HepG2 (cell line): ENCODE measurements around the gene EHD1. TPM values are rescaled to one million over a fixed set of nuclear protein-coding genes. Genes with fewer than 3 reads are reported as not detected.

Experiments used
- ATAC-seq: fragments of 200-7000 bp; cut with Tn5 transposase; 3 replicates; pipeline ENCODE4 v1.9.1; 2020; ENCODE audit warnings: mild to moderate bottlenecking, moderate library complexity
- BruUV-seq: library from RNA; stranded (reverse); fragments of 400-500 nt; replicated peaks from 2 replicates; lab custom pipeline; 2021; lab: Mats Ljungman, UMichigan
- CTCF ChIA-PET: fragments of 300-600 bp; formaldehyde crosslinking; extraction: SDS; loops from one replicate; lab custom pipeline; 2021; ENCODE audit warnings: low total read pairs, inconsistent platforms, low intra/inter-chr PET ratio; lab: Yijun Ruan, JAX
- POLR2A ChIA-PET: fragments of 350-600 bp; sonication (Branson Sonifier 250); formaldehyde crosslinking; loops from one replicate; lab custom pipeline; 2020; ENCODE audit warnings: antibody characterized with exemption, inconsistent platforms; lab: Yijun Ruan, JAX
- DNase-seq: peaks from one replicate; pipeline ENCODE4 v3.0.0-alpha.2; 2015; ENCODE audit warnings: low spot score
- FAIRE-seq: peaks from 3 replicates; lab custom pipeline; 2011; peaks lifted over from hg19 to GRCh38; lab: Jason Lieb, UNC
- H2AFZ ChIP-seq: one replicate; pipeline ENCODE4 v1.6.1; 2011; ENCODE audit warnings: low read length, inconsistent platforms
- H3K27ac ChIP-seq: fragments of 300-600 bp; 3 replicates; pipeline ENCODE4 v1.8.0; 2011; ENCODE audit warnings: mixed run types, mild to moderate bottlenecking, mixed read lengths, low read length, inconsistent platforms; ENCODE audit not compliant: insufficient read depth; ENCODE audit errors: extremely low read length
- H3K27me3 ChIP-seq, 2 experiments: fragments of 200-600 bp in 1 of 2; 2 replicates in 1 of 2; 3 replicates in 1 of 2; pipeline versions ENCODE4 v1.6.0 to v1.8.0; 2011; ENCODE audit warnings: low read length in 2 of 2, mild to moderate bottlenecking in 2 of 2, moderate library complexity in 2 of 2, inconsistent platforms in 1 of 2; ENCODE audit not compliant: insufficient read depth in 2 of 2, control insufficient read depth in 1 of 2
- H3K36me3 ChIP-seq, 2 experiments: fragments of 200-600 bp in 1 of 2; replicated peaks in 1 of 2; 2 replicates in 1 of 2; 3 replicates in 1 of 2; pipeline versions ENCODE4 v1.5.1 to v1.8.0; 2011; ENCODE audit warnings: low read length in 2 of 2, inconsistent platforms in 1 of 2; ENCODE audit not compliant: insufficient read depth in 2 of 2, control insufficient read depth in 1 of 2
- H3K4me1 ChIP-seq: 2 replicates; pipeline ENCODE4 v1.5.1; 2012; ENCODE audit warnings: low read length, inconsistent platforms; ENCODE audit not compliant: insufficient read depth
- H3K4me2 ChIP-seq: 2 replicates; pipeline ENCODE4 v1.6.0; 2011; ENCODE audit warnings: low read depth, low read length, inconsistent platforms
- H3K4me3 ChIP-seq, 3 experiments: fragments of 200-600 bp in 1 of 3; sonication (generic), shearing (Covaris generic) in 1 of 3; replicated peaks in 1 of 3; 2 replicates each; pipeline ENCODE4 v1.5.1; 2011 to 2016; ENCODE audit warnings: low read length in 3 of 3, inconsistent platforms in 2 of 3, low read depth in 2 of 3, mild to moderate bottlenecking in 2 of 3, control low read depth in 1 of 3, mixed read lengths in 1 of 3; ENCODE audit not compliant: insufficient read depth in 1 of 3
- H3K79me2 ChIP-seq: one replicate; pipeline ENCODE4 v1.6.1; 2011; ENCODE audit warnings: low read length, inconsistent platforms; ENCODE audit not compliant: insufficient read depth
- H3K9ac ChIP-seq: 2 replicates; pipeline ENCODE4 v1.6.0; 2011; ENCODE audit warnings: mild to moderate bottlenecking, low read depth, low read length, inconsistent platforms; ENCODE audit not compliant: insufficient read depth
- H3K9me3 ChIP-seq: 2 replicates; pipeline ENCODE4 v1.5.1; 2012; ENCODE audit warnings: mild to moderate bottlenecking, low read length
- H4K20me1 ChIP-seq: 2 replicates; pipeline ENCODE4 v1.6.0; 2011; ENCODE audit warnings: inconsistent platforms, mild to moderate bottlenecking, low read length, moderate library complexity; ENCODE audit not compliant: insufficient read depth
- BCL6 ChIP-seq: IDR thresholded peaks from 2 replicates; pipeline ENCODE4 v1.6.1; 2016; ENCODE audit warnings: missing genetic modification reagents, missing compliant biosample characterization
- HNRNPK ChIP-seq: fragments of 200-400 bp; formaldehyde crosslinking; IDR thresholded peaks from 2 replicates; pipeline ENCODE4 v1.6.1; 2018; ENCODE audit warnings: low read length, low read depth, moderate library complexity, mild to moderate bottlenecking; ENCODE audit not compliant: poor library complexity, severe bottlenecking
- HOXA5 ChIP-seq: sonication (generic); formaldehyde crosslinking; IDR thresholded peaks from 2 replicates; pipeline ENCODE4 v1.4.0; 2020; ENCODE audit warnings: missing genetic modification reagents
- KAT2B ChIP-seq: fragments of 150-350 bp; IDR thresholded peaks from 2 replicates; pipeline ENCODE4 v1.6.1; 2014; ENCODE audit warnings: low read depth, low read length, borderline replicate concordance
- MIXL1 ChIP-seq: IDR thresholded peaks from 2 replicates; pipeline ENCODE4 v1.6.1; 2016
- RFX3 ChIP-seq: IDR thresholded peaks from 2 replicates; pipeline ENCODE4 v1.6.1; 2016; ENCODE audit warnings: missing biosample characterization, missing genetic modification reagents
- SALL1 ChIP-seq: sonication (generic); formaldehyde crosslinking; IDR thresholded peaks from 2 replicates; pipeline ENCODE4 v1.8.0; 2022; ENCODE audit warnings: mild to moderate bottlenecking, missing genetic modification reagents
- SYNCRIP ChIP-seq: fragments of 200-400 bp; formaldehyde crosslinking; IDR thresholded peaks from 2 replicates; pipeline ENCODE4 v1.6.1; 2018; ENCODE audit warnings: mild to moderate bottlenecking, low read depth, low read length; ENCODE audit not compliant: insufficient read depth
- ZFP36L1 ChIP-seq: sonication (generic); formaldehyde crosslinking; IDR thresholded peaks from 2 replicates; pipeline ENCODE4 v1.8.0; 2022; ENCODE audit warnings: mild to moderate bottlenecking, missing genetic modification reagents, moderate library complexity
- ZNF253 ChIP-seq: sonication (generic); formaldehyde crosslinking; IDR thresholded peaks from 2 replicates; pipeline ENCODE4 v1.8.0; 2022; ENCODE audit warnings: mild to moderate bottlenecking, missing genetic modification reagents, borderline replicate concordance
- ZNF7 ChIP-seq: IDR thresholded peaks from 2 replicates; pipeline ENCODE4 v1.6.1; 2016; ENCODE audit warnings: missing biosample characterization, missing genetic modification reagents
- ZNF790 ChIP-seq: sonication (generic); formaldehyde crosslinking; IDR thresholded peaks from 2 replicates; pipeline ENCODE4 v1.8.0; 2022; ENCODE audit warnings: missing genetic modification reagents, mild to moderate bottlenecking, borderline replicate concordance
- ZSCAN31 ChIP-seq: sonication (generic); formaldehyde crosslinking; IDR thresholded peaks from 2 replicates; pipeline ENCODE4 v1.5.0; 2020; ENCODE audit warnings: low read depth, mild to moderate bottlenecking, missing genetic modification reagents
- WGBS: methylation state at CpG from one replicate; pipeline ENCODE4 v1.1.6; 2017; ENCODE audit warnings: low lambda C conversion rate; 5-methylcytosine and 5-hydroxymethylcytosine counted together
- in situ Hi-C: cut with HindIII; loops from 2 replicates; pipeline ENCODE4 v1.10.0; 2017; ENCODE audit warnings: low pct_unique_long_range_greater_than_20kb; ENCODE audit not compliant: extremely low pct_ligation_motif_present
- intact Hi-C: fragments of 100-400 bp; cut with micrococcal nuclease; formaldehyde crosslinking; loops from one replicate; pipeline ENCODE4 v1.10.0; 2022; ENCODE audit not compliant: unreplicated experiment
- polyA plus RNA-seq, 8 experiments: library from polyadenylated mRNA; depleted of rRNA in 3 of 8; stranded (reverse) in 7 of 8; unstranded in 1 of 8; fragments of >200 nt; fragmentation: Illumina TruSeq in 4 of 8; extraction: Trizol in 4 of 8; gene quantifications; 2 replicates each; pipeline versions ENCODE4 v1.2.1 to v1.2.3, GENCODE V29; 2011 to 2016; ENCODE audit warnings: low read depth in 4 of 8, missing spikeins in 1 of 8, mixed read lengths in 1 of 8; ENCODE audit not compliant: insufficient read depth in 1 of 8
- total RNA-seq, 5 experiments: library from RNA; depleted of rRNA; stranded (reverse); fragments of >200 nt; fragmentation: Illumina TruSeq; extraction: Trizol; gene quantifications; 2 replicates each; pipeline ENCODE4 v1.2.3, GENCODE V29; 2016; ENCODE audit warnings: low read depth in 1 of 5
- TF ChIP-seq, protein P1 (sequence below): sonication (generic); formaldehyde crosslinking; IDR thresholded peaks from 2 replicates; pipeline ENCODE4 v1.8.0; 2022; ENCODE audit warnings: mild to moderate bottlenecking, missing genetic modification reagents
- TF ChIP-seq, protein P2 (sequence below): sonication (generic); formaldehyde crosslinking; IDR thresholded peaks from 2 replicates; pipeline ENCODE4 v1.4.0; 2020; ENCODE audit warnings: mild to moderate bottlenecking, missing genetic modification reagents
- TF ChIP-seq, protein P3 (sequence below): sonication (generic); formaldehyde crosslinking; IDR thresholded peaks from 2 replicates; pipeline ENCODE4 v1.5.0; 2020; ENCODE audit warnings: mild to moderate bottlenecking, missing genetic modification reagents
- TF ChIP-seq, protein P4 (sequence below): sonication (generic); formaldehyde crosslinking; IDR thresholded peaks from 2 replicates; pipeline ENCODE4 v1.4.0; 2020; ENCODE audit warnings: mild to moderate bottlenecking, missing genetic modification reagents

EHD1 gene
- total and polyA plus RNA-seq, 2 of the 13 experiments (the other 11 are each of a cell fraction or from before 2014, with no cell fraction given), result 23.6 to 26.6 TPM

DNA sequence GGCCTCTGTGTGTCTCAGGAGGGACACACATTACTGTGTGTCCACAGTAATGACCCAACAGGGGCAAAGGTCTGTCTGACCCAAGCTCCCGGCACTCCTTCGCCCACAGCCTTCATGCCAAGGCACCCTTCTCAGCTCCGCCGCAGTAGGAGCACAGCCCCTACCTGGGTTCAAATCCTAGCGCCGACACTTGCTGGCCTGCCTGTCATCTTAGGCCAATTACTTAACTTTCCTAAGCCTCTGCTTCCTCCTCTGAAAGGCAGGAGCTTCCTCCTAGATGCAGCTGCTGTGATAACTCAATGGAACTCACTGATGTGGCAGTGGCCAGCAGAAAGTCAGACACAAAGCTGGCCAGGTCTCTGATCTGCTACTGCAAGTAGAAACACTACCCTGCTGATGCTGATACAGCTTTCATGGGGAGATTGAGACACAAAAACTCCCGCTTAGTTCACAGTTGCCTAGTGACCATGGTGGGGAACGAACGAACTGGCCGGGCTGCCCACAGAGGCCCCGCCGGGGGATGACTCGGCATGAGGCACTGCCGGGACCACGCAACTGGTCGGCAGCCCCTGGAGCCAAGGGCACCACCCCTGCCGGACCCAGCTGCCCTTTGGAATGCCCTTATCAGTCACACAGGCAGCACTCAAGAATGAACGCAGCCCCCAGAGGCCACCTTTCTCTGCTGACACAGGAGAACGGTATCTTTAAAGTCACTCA lies 8.1 kb downstream of the EHD1 start:
- peak; percentile 58 for FAIRE-seq
- Histone ChIP-seq H3K9me3 (no peaks in the 10 kb centered on the region), H3K79me2 (peaks cover 54% of the 10 kb centered on the region), H3K4me1 (peaks cover 62% of the 10 kb centered on the region), H3K9ac (peak overlapping the region; percentile 58), H2AFZ (no peak overlapping the region), H4K20me1 (no peaks in the 10 kb centered on the region; the same call in 1 of the 2 replicates), H3K36me3 (peaks cover 2 to 28% of the 10 kb centered on the region in 2 experiments; a peak in 2 of 5 replicates), H3K27me3 (no peaks in the 10 kb centered on the region), H3K4me2 (peak overlapping the region; percentile 83), H3K4me3 (peak overlapping the region; percentile 39 to 57 (median 40); a peak in 5 of 6 replicates), H3K27ac (peak overlapping the region; percentile 86)
- intact Hi-C loops (loop anchor here (1.0 to 2.0 kb wide), 3 partner anchors 18 to 24 kb away; no protein-coding TSS in a partner anchor), in situ Hi-C loops (no loop called here)
- WGBS, result 31% methylated on average over 7 of the region's 19 CpGs
- no TSS peak for BruUV-seq
- peak; percentile 81 for ATAC-seq
- DNase-seq, result peak; percentile 74
- POLR2A ChIA-PET, result interaction anchor here (0.8 to 3.5 kb wide), 10 partner anchors 8 to 24 kb away, joined by 3 to 20 read pairs (median 7); partner anchors contain the start of gene EHD1
- CTCF ChIA-PET, result interaction anchor here (1.6 kb wide), 1 partner anchor 24 kb away, joined by 5 read pairs; no protein-coding TSS in a partner anchor
- TF ChIP-seq, protein P1, sequence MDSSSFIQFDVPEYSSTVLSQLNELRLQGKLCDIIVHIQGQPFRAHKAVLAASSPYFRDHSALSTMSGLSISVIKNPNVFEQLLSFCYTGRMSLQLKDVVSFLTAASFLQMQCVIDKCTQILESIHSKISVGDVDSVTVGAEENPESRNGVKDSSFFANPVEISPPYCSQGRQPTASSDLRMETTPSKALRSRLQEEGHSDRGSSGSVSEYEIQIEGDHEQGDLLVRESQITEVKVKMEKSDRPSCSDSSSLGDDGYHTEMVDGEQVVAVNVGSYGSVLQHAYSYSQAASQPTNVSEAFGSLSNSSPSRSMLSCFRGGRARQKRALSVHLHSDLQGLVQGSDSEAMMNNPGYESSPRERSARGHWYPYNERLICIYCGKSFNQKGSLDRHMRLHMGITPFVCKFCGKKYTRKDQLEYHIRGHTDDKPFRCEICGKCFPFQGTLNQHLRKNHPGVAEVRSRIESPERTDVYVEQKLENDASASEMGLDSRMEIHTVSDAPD (CRISPR knock-in tag), result 0 out of 2 replicates have a peak, but pooled peaks have one; percentile 55
- TF ChIP-seq HNRNPK (no peak), KAT2B (no peak), ZFP36L1 (CRISPR knock-in tag) (no peak), HOXA5 (CRISPR knock-in tag) (0 out of 2 replicates have a peak, but pooled peaks have one; percentile 25), RFX3 (CRISPR knock-in tag) (peak; percentile 29; the same call in 1 of the 2 replicates), BCL6 (peak; percentile 56), MIXL1 (CRISPR knock-in tag) (no peak), ZNF790 (CRISPR knock-in tag) (no peak), ZSCAN31 (CRISPR knock-in tag) (no peak), SYNCRIP (no peak), ZNF253 (CRISPR knock-in tag) (no peak), ZNF7 (CRISPR knock-in tag) (no peak), SALL1 (CRISPR knock-in tag) (peak; percentile 31)
- TF ChIP-seq, protein P2, sequence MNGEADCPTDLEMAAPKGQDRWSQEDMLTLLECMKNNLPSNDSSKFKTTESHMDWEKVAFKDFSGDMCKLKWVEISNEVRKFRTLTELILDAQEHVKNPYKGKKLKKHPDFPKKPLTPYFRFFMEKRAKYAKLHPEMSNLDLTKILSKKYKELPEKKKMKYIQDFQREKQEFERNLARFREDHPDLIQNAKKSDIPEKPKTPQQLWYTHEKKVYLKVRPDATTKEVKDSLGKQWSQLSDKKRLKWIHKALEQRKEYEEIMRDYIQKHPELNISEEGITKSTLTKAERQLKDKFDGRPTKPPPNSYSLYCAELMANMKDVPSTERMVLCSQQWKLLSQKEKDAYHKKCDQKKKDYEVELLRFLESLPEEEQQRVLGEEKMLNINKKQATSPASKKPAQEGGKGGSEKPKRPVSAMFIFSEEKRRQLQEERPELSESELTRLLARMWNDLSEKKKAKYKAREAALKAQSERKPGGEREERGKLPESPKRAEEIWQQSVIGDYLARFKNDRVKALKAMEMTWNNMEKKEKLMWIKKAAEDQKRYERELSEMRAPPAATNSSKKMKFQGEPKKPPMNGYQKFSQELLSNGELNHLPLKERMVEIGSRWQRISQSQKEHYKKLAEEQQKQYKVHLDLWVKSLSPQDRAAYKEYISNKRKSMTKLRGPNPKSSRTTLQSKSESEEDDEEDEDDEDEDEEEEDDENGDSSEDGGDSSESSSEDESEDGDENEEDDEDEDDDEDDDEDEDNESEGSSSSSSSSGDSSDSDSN, result peak; percentile 54; the same call in 1 of the 2 replicates
- TF ChIP-seq, protein P3, sequence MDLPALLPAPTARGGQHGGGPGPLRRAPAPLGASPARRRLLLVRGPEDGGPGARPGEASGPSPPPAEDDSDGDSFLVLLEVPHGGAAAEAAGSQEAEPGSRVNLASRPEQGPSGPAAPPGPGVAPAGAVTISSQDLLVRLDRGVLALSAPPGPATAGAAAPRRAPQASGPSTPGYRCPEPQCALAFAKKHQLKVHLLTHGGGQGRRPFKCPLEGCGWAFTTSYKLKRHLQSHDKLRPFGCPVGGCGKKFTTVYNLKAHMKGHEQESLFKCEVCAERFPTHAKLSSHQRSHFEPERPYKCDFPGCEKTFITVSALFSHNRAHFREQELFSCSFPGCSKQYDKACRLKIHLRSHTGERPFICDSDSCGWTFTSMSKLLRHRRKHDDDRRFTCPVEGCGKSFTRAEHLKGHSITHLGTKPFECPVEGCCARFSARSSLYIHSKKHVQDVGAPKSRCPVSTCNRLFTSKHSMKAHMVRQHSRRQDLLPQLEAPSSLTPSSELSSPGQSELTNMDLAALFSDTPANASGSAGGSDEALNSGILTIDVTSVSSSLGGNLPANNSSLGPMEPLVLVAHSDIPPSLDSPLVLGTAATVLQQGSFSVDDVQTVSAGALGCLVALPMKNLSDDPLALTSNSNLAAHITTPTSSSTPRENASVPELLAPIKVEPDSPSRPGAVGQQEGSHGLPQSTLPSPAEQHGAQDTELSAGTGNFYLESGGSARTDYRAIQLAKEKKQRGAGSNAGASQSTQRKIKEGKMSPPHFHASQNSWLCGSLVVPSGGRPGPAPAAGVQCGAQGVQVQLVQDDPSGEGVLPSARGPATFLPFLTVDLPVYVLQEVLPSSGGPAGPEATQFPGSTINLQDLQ (CRISPR knock-in tag), result no peak
- TF ChIP-seq, protein P4, sequence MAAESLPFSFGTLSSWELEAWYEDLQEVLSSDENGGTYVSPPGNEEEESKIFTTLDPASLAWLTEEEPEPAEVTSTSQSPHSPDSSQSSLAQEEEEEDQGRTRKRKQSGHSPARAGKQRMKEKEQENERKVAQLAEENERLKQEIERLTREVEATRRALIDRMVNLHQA (CRISPR knock-in tag), result no peak
